Tongue (tissue), 2 donors: ENCODE data around the gene GUCY1B1. TPM values are rescaled to one million over a fixed set of nuclear protein-coding genes. Genes with fewer than 3 reads are reported as not detected.

Source experiments
- DNase-seq: peaks from one replicate; pipeline ENCODE4 v3.0.0-alpha.2; 2015
- total RNA-seq: library from RNA; depleted of rRNA; stranded (reverse); fragments of >200 nt; gene quantifications from one replicate; pipeline ENCODE4 v1.2.3, GENCODE V29; 2014

Gene GUCY1B1
- total RNA-seq, result 26.6 TPM

DNA sequence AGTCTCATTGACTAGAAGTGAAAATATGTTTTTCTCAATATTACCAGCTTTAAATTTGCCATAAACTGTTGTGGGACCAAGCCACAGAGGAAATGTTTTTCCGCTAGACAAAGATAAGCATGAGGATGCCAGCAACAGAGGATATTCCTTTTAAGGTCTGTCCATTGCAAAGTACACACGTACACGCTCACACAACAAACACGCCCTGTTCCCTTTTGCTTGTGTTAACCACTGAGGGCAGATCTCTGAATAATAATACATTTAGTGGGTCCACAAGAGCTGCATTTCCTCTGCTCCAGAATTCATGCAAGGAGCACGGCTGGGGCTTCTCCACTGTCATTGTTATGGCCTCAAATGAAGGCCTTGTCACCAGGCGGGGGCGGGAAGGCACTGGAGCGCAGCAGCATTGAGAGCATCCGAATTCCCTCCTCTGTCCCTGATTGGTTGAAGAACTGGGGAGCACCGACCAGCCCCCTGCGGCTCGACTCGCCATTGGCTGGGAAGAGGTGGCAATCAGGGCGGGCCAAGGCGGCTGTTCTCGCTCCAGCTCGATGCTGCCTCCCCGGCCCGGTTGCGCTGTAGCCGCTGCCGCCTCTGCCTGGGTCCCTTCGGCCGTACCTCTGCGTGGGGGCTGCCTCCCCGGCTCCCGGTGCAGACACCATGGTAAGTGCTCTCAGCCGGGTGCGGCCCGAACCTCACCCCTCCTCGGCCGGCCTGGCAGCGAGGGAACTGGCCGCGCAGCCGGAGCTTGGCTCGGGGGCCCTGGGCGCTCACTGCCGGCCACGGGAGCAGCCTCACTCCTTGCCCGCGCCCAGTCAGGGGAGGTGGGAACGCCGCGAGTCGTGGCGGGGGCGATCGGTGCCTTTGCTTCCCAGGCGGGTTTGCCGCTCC, at the start of gene GUCY1B1:
Gene GUCY1B1 (plus strand): TSS at position 541 of the 891 bp plus-strand sequence. CDS start 120 bp downstream, at position 661.
- peak; percentile 96 for DNase-seq

DNA sequence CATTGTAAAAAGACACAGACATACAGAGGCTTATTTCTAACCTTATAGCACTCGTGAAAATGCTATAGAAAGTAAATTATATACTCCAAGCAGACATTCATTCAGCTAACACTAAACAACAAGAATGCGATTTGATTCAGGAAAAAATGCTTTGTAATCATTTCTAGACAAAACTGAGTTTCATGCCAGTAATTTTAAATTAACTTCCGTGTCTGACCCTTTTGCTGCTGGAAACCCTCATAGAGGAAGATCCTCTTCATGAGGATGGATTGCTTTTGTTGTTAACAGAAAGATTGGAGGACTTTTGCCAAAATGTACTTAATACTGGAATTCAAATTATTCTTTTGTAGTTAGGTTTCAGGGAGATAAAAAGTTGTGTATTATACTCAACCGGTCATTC, 48.9 kb upstream of the GUCY1B1 start:
- no peak for DNase-seq

DNA sequence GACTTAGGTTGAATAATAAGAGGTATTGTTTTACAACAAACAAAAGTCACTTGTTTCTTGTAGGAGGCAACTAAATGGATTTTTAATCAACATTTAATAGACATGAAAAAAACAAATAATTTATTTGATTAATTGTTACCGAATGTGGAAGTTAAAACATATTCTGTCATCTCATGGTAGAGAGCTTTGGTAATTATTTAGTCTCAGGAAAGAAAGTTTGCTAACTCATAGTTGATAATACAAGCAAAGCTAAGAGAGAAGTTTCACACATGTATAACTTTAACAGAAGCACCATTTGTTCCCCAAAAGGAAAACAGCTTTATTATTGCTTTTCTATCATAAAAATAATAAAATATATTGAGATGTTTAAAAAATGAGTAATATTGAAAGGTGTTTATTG, 47.3 kb upstream of the GUCY1B1 start:
- no peak for DNase-seq

DNA sequence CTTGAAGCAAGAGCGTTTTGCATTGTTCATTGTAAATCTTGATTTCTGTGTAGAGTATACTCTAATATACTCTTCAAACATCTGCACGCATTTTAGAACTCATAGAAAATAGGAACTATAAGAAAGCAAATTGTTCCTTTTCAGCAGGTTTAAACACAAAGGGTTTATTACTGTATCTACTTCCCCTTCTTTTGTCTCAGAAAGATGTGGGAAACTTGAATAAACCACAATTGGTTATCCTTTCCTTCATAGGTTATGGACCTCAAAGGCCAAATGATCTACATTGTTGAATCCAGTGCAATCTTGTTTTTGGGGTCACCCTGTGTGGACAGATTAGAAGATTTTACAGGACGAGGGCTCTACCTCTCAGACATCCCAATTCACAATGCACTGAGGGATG, 46.0 kb upstream of the GUCY1B1 start:
- no peak for DNase-seq

DNA sequence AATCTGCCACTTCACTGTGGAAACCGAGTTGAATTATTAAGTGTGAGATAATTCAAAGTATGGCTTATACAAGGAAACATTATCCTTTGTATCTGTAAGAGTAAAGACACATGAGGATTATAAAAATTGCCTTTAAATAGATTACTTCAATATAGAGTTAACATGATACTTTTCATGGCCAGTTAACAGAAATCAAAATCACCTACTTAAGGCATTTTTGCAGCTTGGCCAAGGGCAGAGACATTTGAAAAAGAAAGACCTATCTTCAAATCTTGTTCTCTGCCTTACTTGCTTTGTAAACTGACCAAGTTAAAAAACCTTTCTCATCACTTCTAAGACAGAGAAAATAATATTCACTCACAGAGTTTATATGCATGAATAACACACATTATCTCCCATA, 44.9 kb upstream of the GUCY1B1 start:
- DNase-seq, result no peak

DNA sequence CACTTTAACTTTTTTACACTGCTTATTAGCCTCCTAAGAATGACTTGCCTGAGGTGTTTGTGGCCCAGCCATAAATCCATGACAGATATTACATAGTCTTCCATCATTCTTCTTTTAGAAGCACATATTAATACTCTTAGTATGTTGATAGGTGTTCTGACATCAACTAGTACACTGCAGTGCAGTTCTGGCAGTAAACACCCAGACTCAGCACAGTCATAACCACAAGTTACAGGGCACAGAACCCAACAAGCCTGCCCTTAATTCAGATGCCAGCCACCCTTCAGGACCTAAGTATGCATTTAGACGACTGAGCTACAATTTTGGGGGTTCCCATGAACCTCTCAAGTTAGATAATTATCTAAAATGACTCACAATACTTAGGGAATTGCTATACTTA, 36.5 kb upstream of the GUCY1B1 start:
- no peak for DNase-seq

DNA sequence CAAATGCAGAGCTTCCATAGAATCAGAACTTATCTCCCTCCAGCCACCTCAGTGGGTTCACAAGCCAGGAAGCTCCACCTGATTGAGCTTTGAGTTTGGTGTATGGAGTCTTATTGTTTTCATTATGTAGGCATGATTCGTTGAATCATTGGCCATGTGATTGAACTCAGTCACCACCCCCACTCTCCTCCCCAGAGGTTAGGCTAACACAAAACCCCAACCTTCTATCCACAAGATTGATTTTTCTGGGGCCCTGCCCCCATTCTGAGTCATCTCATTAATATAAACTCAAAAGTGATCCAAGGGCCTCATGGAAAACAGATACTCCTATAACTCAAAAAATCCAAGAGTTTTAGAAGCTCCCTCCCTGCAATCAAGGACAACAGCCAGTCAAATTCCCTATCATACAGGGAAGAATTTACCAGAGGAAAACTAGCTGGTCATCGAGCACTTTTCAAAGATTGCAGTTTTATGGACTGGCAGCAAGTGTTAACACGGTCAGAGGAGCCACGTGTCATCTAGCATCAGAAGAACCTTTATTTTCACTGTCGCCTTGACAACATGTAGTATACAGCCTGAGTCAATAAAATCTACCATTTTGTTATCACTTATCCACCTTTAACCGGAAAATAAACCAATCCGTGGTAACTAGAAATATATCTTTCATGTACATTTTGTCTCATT, 35.9 kb upstream of the GUCY1B1 start:
- DNase-seq, result no peak

DNA sequence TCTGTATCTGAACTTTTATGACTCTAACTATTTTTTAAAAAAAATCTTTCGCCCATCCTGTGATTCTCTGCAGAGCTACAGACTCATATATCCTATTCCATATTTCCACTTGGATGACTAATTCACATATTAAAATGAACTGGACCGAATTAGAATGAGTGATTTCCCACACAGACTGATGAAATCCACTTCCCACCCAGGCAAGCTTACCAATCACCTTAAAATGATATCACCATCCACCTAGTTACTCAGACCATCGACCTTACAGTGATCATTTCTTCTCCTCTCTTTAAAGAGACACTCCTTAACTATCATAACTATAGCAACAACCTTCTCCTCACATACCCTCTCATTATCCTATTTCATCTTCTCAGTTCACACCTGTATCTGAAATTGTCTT, 34.1 kb upstream of the GUCY1B1 start:
- DNase-seq, result no peak

DNA sequence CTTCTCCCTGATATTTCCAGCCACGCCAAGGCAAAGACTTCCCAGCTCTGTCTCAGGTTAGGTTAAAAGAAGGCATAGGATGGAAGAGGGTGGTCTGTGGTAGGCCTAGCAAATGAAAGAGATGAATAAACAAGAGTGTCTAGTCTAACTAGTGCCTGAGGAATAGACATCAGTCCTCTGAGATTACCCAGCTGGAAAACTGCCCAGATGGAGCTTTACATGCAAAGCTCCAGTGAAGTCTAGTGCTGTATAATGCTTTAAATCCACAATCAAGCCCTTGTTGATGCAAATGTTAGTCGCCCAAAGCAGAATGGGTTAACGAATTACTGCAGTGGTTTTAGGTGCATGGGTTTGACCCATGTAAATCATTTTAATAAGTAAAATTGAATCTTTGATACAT, 24.8 kb upstream of the GUCY1B1 start:
- peak; percentile 57 for DNase-seq

DNA sequence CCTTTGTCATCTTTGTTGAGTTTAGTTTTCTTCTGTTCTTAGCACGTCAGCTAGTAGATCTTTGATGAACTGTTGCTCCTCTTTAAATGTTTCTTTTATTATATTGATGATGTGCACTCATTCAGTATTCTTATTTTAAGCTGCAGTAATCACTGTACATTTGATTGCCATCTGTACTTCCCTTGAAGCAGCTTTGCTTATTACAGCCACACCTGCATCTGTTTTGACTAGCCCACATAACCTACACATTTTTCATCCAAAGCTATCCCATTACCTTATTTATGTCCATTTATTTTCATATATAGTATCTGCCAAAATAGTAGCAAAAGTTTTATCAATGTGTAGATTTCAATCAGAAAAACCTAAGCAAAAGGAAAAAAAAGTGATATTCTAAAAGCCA, 23.9 kb upstream of the GUCY1B1 start:
- no peak for DNase-seq

DNA sequence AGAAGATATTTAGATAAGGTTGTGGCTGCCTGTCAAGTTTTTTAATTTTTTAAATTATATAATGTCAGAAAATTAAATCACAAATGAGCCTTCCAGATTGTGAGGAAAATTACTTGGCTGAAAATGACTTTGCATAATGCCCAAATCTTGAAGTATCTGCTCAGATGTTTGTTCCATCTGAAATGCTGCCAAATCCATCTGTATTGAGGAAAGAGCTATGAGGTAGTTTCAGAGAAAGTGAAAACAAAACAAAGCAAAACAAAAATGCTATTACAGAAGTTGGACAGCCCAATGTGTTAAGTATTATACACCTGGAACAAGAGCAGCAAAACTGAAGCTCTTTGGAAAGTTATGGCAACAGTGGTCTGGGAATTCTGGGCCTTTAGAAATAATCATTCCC, 23.3 kb upstream of the GUCY1B1 start:
- peak; percentile 55 for DNase-seq

DNA sequence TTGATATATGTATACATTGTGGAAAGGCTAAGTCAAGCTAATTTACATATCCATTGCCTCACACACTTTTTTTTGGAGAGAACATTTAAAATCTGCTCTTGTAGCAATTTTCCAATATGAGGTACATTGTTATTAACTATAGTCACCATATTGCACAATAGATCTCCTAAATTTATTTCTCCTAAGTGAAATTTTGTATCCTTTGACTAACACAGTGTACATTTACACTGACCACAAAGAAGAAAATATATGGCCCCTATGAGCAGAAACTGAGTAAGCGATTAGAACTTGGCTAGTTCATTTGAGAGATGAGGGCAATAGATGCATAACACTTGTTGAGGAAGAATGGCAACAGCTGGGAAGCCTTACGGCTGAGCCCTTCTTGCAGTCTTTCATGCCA, 20.3 kb upstream of the GUCY1B1 start:
- DNase-seq, result no peak

DNA sequence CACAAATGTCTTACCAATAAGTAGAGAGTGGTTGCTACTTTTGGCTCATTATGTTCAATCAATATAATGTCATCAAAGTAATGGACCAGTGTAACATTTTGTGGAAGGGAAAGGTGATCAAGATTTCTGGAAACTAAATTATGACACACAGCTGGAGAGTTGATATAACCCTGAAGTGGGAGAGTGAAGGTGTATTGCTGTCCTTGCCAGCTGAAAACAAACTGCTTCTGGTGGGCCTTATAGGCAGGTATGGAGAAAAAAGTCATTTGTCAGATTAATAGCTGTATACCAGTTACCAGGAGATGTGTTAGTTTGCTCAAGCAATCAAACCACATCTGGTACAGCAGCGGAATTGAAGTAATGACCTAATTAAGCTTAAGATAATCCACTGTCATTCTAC, 17.3 kb upstream of the GUCY1B1 start:
- no peak for DNase-seq

DNA sequence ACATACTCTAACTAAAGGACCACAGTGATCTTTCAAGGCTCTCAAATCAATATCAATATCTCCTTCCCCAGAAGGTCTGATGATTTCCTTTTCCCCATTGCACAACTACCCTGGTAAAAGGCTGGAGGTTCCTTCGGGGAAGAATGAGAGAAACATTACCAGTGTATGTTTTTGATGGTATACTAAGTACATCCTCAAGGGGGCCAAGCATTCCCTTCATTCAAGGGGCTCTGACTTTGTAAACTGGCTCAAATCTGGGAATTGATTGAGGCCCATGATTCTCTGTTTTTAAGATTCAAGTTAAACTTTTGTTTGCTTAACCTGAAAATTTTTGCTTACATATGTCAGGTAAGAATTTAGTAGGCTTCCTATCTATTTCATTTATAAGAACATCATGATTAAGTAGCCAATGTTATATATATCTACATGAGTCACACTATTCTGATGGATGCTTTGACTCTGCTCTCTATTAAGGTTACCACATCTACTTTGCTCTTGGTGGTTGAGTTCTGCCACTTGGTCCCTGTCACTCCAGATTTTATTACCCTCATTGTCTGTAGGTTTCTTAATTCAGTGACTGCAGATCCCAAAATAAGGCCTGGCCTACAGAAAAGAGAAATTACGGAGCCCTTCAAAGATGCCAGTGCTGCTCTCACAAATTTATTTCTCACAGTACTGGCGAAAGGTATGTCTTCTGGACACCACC, 16.4 kb upstream of the GUCY1B1 start:
- DNase-seq, result no peak

DNA sequence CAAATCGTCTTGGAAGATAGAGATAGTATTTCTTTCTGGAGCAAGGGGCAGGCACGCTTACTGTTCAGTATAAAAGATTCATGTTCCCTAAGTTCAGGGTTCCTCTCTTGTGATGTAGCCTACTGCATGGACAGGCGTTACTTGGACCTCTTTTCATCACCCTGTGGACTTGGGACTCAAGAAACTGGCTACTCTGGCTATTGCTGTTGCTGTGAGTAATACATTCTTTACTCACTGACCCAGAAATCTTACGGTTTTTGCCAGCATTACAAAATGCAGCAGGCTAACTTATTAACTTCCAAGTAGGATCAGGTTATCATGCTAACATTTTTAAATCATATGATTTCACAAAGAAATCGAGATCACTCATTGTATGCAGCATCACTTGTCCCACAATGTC, 12.8 kb upstream of the GUCY1B1 start:
- no peak for DNase-seq

DNA sequence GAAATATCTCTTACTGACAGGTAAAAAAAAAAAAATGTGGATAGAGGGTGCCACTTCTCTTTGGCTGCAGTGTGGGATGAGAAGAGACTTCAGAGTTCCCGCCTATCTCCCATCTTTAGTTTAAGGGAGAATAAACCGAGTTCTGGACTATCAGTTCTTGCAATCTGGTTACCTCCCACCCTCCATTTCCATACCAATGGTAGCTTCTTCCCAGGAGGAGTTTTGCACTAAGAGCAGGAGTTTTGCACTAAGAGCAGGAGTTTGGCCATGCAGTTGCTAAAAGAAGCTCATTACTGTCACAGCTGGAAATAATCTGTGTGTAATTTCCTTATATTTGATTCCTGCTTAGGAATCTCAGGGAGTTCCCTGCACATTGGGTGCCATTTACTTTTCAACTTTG, 10.8 kb upstream of the GUCY1B1 start:
- no peak for DNase-seq

DNA sequence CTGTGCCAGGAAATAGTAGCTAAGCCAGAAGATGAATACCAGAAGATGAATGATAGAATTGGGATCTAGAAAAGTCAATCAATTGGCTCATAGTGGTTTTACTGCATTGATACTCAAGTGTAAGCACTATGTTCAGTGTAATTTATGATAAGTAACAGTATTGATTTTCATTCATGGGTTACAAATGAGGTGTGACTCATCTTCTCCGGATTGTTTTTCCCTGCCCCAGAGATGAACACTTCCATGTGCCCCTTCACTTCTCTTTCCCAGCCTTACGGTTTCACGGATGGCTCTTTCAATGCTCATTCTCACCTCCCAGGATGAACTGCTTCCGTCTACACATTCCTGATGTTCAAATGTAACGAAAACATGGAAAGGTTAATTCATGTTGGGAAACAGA, 9.8 kb upstream of the GUCY1B1 start:
- no peak for DNase-seq

DNA sequence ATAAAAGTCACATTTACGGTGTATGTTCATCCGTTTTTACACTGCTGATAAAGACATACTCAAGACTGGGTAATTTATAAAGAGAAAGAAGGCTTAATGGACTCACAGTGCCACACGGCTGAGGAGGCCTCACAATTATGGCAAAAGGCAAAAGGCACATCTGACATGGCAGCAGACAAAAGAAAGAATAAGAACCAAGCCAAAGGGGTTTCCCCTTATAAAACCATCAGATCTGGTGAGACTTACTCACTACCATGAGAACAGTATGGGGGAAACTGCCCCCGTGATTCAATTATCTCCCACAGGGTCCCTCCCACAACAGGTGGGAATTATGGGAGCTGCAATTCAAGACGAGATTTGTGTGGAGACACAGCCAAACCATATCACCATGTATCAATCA, 7.3 kb upstream of the GUCY1B1 start:
- no peak for DNase-seq

DNA sequence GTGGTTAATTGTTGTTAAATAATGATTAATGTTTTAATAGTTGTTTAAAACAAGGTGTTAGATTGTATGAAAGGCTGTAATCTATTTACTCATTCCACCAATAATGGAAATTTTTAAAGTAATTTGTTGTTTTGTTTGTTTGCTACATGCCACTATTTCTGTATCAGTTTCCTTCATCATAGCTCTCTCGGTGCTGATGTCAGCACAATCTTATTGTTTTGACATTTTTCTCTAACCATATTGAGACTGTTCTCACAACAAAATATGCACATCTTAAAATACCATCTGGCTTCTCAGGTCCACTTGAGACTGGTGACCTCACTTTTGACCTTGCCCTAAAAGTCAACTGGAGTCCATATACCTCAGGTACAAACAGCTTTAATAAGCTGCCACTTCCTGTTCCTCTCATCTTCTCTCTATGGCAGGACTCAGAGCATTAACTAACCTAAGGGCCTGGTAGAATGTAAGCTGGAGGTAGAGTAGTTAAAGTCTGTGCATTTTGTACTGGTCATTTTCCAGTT, 1.0 kb upstream of the GUCY1B1 start:
- DNase-seq, result no peak

DNA sequence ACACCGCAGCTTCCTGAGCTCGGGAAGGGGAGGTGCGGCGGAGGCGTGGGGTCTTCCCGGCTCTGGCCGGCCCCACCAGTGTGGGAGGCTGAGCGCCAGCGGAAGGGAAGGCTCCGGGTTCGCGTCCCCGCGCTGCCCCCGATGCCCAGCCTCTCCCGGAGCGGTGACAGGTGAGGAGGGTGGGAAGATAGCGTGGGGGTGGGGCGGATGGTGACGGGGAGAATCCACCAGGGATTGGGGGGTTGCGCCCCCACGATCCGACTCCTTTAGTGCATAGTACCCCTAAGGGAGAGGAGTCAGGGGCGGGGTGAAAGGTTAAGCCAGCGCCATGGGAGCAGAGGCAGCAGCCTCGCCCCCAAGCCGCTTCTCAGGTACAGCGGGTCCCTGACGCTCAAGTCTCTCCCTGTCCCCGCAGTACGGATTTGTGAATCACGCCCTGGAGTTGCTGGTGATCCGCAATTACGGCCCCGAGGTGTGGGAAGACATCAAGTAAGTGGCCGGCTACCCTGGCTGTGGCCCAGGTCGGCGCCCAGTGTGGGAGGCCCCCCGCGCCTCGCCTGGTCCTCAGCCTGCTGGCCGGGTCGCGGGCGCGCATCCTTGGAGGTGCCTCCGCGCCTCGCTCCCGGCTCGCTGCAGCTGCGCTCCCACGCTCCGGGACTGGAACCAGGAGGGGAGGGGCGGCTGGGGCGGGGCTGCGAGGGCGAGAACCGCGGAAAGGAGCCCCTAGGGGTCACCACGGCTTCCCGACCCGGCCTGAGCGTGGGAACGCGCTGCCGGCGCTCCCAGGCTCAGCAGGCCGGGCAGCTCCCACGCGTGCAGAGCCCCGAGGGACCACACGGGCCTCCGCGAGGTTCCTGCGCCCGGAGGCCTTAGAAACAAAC, 791 bp downstream of the GUCY1B1 start:
- DNase-seq, result peak; percentile 82

DNA sequence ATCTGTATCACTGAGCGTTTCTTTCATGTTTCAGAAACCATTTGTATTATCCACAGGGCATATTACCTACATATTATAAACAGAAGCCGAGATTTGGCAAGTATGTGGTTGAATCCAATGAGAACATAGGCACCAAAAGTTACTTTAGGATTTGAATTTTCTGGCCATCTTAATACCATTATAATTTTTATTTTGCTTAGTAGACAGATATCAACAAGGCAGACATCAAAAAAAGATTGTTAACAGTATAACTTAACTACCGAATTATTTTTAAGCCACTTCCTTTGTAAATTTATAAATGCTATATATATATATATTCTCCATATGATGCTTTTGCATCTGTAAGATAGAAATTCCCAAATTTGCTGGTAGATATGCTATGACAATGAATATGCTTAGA, 2.2 kb downstream of the GUCY1B1 start:
- no peak for DNase-seq

DNA sequence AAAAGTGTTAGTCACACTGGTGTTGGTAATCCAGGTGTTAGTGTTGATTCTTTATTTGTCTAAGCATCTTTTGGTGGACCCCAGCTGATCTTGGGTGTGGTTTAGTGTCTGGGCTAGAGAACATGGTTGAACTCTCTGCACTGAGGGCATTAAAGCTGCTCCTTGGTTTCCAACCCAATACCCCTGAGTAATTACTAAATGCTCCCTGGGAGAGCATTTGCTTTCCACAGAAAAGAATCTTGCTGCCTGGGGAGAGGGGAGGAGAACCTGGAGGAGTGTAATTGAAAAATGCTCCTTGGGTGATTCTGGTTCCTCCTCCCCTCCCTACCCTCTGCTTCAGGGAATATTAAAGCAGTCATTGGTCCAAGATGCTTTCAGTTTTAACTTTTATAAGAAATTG, 3.1 kb downstream of the GUCY1B1 start:
- DNase-seq, result no peak
